Jurkat, Clone E6-1 (cell line): ENCODE measurements around the gene PLSCR1.
"Not testable (repeated sequence)": the region's sequence is repeated elsewhere in the genome, so short reads cannot be mapped to it uniquely, and the experiment has no call there.

Source experiments
- DNase-seq: peaks from one replicate; pipeline ENCODE4 v3.0.0-alpha.2; 2011; ENCODE audit warnings: low read depth, low spot score
- H3K4me3 ChIP-seq: 2 replicates; pipeline ENCODE4 v1.5.1; 2011; ENCODE audit warnings: mild to moderate bottlenecking, low read length, control low read depth, moderate library complexity

Gene PLSCR1

DNA sequence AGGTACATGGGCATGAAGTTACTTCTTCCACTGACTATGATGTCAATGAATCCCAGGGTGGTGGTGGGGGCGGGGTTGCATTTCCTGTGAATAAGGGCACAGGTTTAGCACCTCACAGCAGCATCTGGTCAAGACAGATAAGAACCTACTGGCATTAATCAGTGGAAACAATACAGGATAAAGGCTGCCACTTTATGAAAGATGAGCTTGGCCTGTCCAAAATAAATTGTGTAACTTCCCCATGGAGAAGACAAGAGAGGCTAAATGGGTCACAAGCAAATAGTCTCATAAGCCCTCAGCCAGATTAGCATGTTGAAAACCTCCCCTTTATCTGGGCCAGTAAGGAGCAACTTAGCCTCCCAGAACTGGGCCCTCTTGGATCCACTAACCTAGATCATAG, 47.7 kb downstream of the PLSCR1 start:
- DNase-seq, result no peak

DNA sequence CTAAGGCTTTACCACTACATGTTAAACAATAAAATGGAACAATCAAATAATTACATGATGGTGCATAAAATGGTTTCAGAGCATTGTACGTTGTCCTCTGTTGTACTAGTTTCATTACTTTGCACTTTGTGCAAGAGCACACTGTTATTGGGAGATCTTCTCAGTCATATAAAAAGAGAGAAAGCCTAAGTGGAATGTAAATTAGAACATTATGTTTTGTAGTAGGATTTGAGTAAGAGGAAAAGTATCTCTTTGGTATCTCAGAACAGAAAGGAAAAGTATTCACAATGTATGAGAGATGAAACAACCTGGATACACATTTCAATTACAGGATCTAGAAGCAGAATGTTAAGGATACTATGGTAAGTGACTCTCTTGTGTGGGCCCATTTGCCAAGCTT, 48.2 kb downstream of the PLSCR1 start:
- no peak for DNase-seq
- H3K4me3 ChIP-seq, result no peak overlapping the region

More for the DNA sequence above, 47.7 kb downstream of the PLSCR1 start:
- no peak overlapping the region for H3K4me3 ChIP-seq

DNA sequence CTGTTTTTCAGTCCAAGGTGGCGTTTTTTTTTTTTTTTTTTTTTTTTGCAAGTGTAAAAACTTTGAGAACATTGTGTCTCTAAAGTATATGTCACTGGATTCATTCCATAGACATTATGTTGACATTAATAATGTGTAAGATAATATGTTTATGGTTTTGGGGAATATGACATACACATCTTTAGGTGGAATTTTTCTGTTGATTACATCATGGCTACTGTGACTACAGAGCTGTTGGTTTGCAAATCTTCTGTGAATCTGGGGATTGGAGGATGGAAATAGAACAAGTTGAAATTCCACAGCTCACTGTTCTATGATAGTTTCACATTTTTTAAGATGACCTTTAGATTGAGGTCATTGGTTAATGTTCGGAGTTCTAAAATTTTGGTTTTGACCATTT, 50.6 kb downstream of the PLSCR1 start:
- no peak overlapping the region for H3K4me3 ChIP-seq
- no peak for DNase-seq

DNA sequence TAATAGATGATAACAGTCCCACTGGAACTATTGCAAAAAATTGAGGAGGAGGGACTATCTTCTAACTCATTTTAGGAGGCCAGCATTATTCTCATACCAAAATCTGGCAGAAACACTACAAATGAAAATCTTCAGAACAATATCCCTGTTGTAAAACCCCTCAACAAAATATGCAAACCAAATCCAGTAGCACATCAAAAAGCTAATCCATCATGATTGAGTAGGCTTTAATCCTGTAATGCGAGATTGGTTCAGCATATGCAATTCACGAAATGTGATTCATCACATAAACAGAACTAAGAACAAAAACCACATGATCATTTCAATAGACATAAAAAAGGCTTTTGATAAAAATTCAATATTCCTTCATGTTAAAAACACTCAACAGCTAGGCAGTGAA, 51.2 kb downstream of the PLSCR1 start:
- DNase-seq, result no peak

DNA sequence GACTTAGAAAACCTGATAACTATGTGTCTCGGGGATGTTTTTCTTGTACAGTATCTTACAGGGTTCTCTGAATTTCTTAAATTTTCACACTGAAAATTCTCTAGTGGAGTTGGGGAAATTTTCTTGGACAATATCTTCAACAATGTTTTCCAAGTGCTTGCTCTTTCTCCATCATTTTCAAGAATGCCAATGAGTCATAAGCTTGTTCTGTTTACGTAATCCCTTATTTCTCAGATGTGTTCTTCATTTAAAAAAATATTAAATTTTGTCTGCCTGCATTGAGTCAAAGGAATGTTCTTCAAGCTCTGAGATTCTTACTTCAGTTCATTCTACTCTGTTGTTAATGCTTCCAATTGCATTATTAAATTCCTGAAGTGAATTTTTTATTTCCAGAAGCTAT, 53.1 kb downstream of the PLSCR1 start:
- DNase-seq, result no peak
- no peak overlapping the region for H3K4me3 ChIP-seq

More for the DNA sequence above, 51.2 kb downstream of the PLSCR1 start:
- no peak overlapping the region for H3K4me3 ChIP-seq

DNA sequence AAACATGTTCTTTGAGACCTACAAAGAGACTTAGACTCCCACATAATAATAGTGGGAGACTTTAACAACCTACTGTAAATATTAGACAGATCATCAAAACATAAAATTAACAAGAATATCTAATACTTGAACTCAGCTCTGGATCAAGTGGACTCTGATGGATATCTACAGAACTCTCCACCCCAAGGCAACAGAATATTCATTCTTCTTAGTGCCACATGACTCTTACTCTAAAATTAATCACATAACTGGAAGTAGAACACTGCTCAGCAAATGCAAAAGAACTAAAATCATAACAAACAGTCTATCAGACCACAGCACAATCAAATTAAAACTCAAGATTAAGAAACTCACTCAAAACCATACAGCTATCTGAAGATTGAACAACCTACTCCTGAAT, 59.1 kb downstream of the PLSCR1 start:
- no peak for DNase-seq
- no peak overlapping the region for H3K4me3 ChIP-seq

DNA sequence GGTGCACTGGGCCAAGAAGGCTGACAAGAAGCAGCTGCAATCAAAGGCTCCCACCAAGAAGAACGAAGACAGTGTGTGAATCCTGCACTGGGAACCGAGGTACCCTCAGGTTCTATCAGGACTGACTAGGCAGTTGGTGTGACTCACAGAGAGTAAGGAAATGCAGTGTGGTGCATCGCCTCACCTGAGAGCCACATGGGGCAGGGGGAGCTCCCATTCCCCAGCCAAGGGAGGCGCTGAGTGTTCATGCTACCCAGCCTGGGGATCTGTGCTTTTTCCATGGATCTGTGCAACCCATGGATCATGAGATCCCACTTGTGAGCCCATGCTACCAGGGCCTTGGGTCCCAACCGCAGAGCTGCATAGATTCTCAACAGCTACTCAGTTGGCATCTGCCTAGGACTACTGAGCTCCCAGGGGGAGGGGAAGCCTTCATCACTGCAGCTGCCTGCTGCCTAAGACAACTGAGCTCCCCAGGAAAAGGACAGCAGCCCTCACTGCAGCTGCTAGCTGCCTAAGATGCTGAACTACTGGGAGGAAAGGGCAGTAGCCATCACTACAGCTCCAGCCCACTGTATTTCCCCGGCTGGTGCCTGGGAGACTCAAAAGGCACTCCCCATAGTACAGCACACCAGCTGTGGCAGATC, 68.2 kb downstream of the PLSCR1 start:
- H3K4me3 ChIP-seq, result no peak overlapping the region
- no peak for DNase-seq

DNA sequence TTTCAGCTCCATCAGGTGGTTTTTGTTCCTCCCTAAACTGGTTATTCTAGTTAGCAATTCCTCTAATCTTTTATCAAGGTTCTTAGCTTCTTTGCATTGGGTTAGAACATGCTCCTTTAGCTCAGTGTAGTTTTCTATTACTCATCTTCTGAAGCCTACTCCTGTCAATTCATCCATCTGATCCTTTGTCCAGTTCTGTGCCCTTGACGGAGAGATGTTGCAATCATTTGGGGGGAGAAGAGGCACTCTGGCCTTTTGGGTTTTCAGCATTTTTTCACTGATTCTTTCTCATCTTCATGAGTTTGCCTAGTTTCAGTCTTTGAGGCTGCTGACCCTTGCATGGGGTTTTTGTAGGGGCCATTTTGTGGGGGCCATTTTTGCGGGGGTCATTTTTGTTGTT, 69.4 kb downstream of the PLSCR1 start:
- not testable (repeated sequence) for DNase-seq, H3K4me3 ChIP-seq

DNA sequence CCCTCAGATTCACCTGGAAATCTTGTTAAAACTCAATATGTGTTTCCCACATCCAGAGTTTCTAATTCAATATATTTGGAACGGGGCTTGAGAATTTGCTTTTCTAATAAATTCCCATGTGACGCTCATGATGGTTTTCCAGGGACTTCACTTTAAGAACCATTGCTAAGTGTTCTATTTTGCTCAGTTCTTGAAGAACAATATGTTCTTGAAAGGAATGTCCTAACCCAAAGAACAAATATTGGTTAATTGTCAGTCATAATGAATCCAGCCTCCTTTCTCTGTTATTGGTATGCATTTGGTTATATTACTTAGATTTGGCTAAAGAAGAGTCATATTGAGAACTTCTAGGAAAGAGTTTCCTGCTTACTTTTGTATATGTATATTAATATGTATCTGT, 70.7 kb downstream of the PLSCR1 start:
- H3K4me3 ChIP-seq, result no peak overlapping the region
- no peak for DNase-seq

DNA sequence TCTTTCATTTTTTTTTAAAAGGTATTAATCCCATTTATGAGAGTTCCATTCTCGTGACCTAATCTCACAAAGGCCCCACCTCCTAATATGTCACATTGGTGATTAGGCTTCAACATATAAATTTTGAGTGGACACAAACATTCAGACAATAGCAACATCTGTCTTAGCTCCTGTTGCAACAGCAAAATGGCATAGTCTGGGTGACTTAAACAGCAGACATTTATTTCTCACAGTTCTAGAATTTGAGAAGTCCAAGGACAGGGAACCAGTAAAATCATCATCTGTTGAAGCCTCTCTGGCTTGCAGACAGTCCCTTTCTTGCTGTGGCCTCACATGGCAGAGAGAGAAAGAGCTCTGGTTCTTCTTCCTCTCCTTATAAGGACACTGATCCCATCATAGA, 71.8 kb downstream of the PLSCR1 start:
- H3K4me3 ChIP-seq, result no peak overlapping the region
- no peak for DNase-seq

DNA sequence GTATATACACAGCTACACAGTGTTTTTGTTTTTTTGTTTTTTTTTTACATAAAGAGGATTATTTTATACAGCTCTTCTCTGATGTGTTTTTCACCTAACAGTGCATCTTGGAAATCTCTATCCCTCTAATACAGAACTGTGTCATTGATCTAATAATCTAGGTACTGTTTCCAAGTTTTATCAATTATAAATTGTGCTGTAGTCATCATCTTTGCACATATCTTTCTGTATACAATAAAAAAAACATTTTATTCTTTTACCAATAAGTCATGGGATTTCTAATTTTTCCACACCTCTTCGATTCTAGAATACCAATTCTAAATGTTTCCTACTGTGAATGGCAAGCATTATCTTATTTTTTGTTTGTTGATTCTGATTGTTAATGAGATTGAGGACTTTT, 73.4 kb downstream of the PLSCR1 start:
- no peak overlapping the region for H3K4me3 ChIP-seq
- no peak for DNase-seq

DNA sequence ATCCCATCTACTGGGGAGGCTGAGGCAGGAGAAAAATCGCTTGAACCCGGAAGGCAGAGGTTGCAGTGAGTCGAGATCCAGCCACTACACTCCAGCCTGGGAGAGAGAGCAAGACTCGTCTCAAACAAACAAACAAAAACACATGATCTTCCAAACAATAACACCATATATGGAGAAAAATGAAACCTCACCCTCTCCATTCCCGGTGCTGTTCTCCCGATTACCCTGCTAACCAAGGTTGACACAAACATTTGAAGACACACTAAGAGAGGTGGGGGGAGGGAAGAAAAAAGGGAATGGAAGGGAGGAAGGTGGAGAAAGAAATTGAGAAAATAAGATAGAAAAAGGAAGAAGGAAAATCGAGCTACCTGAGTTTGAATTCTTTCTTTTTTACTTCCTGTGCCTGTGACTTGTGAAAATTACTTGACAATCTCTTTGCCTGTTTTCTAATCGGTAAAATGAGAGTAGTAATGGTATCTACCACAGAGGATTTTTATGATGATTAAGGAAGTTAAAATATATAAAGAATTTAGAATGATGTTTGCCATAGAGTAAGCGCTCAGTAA, 73.9 kb downstream of the PLSCR1 start:
- no peak for DNase-seq
- no peak overlapping the region for H3K4me3 ChIP-seq

DNA sequence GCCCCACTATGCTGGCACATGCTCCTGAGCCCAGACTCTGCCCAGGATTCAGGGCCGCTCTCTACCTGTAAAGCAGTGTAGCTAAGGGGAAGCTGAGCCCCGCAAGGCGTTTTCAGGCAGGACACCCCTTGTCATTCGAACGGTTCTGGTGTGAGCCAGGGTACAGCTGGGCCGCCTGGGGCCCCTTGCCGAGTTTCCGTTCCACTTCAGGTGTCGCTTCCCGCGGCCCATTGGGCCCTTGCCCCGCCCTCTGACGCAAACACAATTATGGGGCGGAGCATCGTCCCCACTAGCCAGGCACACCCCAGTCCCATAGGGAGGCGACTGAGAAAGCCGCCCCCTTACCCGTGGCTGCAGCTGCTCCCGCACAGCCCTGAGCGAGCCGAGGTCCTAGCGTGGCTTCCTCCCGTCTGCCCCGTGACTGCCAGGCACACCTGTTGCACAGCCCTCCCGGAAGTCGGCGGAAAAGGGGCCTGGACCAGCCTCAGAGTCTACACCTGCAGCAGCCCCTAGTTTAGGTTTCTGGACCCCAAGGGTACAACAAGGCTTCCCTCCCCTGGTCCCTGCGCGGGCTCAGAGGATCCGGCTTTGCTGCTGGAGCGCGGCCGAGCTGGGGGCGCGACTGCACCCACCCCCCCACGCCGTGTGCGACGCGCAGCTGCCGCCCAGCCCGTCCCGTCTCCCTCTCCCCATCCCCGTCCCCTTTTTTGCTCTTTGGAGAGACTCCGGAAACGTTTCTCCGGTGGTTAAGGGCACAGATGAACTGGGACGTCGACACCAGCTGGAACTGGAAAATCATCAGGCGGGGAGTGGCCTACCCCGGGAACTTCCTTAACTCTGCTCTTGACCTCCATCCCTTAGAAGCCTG, 75.0 kb downstream of the PLSCR1 start, which contains the start of gene PLSCR2:
Gene PLSCR2, minus strand, starts transcription at position 412 of the 868 bp plus-strand sequence. CDS start 9,657 bp downstream, outside the sequence.
- H3K4me3 ChIP-seq, result peak within 1 kb of the TSS; percentile 27

DNA sequence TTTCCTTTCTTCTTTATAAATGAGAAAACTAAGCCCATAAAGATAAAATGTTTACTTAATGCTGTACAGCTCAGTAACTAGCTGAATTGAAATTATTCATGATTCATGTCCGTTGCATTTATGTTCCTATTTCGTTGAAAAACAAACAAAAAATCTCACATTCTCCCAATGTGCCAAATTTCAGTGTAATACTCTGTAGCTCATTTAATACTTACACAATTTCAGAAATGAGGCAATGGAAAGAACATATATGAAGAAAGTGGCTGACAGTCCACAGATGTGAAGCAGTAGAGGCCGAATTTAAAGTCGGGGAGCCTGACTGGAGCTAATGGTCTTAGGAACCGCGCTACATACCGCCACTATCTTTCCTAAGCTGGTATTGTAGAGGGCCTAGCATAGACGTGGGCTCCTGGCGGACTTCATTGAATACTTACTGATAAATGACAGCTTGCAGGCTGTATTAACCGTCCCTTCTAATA, 75.7 kb downstream of the PLSCR1 start:
- DNase-seq, result no peak
- H3K4me3 ChIP-seq, result peak overlapping the region; percentile 27

More for the DNA sequence above, 75.0 kb downstream of the PLSCR1 start, which contains the start of gene PLSCR2:
- DNase-seq, result no peak

DNA sequence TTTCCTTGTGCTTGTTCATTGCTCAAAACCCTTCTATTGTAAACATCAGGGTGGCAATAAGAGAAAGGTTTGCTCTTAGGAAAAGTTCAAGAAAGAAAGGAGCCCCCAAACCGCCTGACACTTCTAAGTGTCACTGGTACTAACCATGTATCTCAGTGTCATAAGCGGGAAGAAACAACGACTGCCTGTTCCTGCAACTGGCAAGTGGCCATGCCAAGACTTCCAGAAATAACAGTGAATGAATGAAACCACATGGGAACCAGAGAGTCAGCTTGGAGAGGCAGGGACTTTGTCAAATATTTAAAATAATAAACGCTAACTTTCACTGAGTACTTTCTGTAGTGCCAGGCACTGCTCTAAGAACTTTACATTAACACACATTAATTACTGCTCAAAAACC, 76.2 kb downstream of the PLSCR1 start:
- no peak for DNase-seq
- no peak overlapping the region for H3K4me3 ChIP-seq

DNA sequence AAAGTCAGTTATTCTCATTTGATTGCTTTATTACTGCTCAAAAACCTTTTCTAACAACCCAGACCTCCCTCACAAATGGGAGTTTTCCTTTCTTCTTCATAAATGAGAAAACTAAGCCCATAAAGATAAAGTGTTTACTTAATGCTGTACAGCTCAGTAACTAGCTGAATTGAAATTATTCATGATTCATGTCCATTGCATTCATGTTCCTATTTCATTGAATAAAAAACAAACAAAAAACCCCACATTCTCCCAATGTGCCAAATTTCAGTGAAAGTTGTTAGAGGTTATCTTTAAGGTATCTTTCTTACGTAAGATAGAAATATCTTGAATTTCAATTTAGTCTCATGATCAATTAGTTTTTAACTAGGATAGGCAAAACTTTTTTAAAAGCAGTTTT, 77.8 kb downstream of the PLSCR1 start:
- no peak for DNase-seq
- H3K4me3 ChIP-seq, result no peak overlapping the region

DNA sequence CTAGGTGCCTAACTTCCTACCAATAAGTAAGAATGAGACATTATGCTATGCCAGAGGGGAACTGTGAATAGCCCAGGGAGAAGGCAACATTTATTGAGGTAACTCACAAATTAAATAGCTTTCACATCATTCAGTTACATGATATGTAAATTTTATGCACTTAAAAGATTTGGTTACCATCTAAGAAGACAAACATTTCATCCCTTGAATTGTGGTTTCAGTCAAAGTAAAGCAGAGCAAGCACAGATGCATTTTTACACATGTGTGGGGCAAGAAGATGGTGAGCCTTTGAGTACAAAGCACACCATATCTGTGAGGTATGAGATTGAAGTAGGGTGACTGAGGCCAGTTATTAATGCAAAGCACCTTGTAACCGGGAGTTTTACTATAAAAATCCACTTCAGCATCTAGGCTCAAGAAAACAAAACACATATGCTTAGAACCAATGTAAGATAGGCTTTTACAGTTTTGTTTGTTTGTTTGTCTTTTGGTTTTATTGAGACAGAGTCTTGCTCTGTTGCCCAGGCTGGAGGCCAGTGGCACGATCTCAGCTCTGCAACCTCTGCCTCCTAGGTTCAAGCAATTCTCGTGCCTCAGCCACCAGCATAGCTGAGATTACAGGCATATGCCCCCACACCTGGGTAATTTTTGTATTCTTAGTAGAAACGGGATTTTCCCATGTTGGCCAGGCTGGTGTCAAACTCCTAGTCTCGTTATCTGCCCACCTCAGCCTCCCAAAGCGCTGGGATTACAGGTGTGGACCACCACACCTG, 78.5 kb downstream of the PLSCR1 start:
- no peak for DNase-seq

More for the DNA sequence above, 78.5 kb downstream of the PLSCR1 start:
- no peak overlapping the region for H3K4me3 ChIP-seq
